SK-N-SH treated with all-trans-retinoic acid at 6 μM for 48 hours (cell line): Measurements from ENCODE around the gene HS1BP3.

Source experiments
- ATAC-seq: fragments of 200-7000 bp; cut with Tn5 transposase; 3 replicates; pipeline ENCODE4 v1.9.1; 2020; ENCODE audit warnings: mild to moderate bottlenecking, moderate library complexity
- ARNTL ChIP-seq: fragments of 450-650 bp; formaldehyde crosslinking; IDR thresholded peaks from 2 replicates; pipeline ENCODE4 v1.5.0; 2020; ENCODE audit warnings: low read depth, mild to moderate bottlenecking, moderate library complexity, borderline replicate concordance
- BACH2 ChIP-seq: fragments of 250-450 bp; sonication (Bioruptor Pico); IDR thresholded peaks from 2 replicates; pipeline ENCODE4 v1.9.0; 2021; ENCODE audit warnings: mild to moderate bottlenecking, borderline replicate concordance
- CSDC2 ChIP-seq: fragments of 250-450 bp; sonication (Bioruptor Pico); IDR thresholded peaks from 2 replicates; pipeline ENCODE4 v1.5.0; 2020; ENCODE audit warnings: mild to moderate bottlenecking, moderate library complexity
- CSRNP3 ChIP-seq: fragments of 250-450 bp; sonication (Bioruptor Pico); IDR thresholded peaks from 2 replicates; pipeline ENCODE4 v1.5.1; 2021; ENCODE audit warnings: mild to moderate bottlenecking, moderate library complexity
- ESRRG ChIP-seq: fragments of 250-450 bp; sonication (Bioruptor Pico); IDR thresholded peaks from 2 replicates; pipeline ENCODE4 v1.6.1; 2021; ENCODE audit warnings: mild to moderate bottlenecking
- GLIS3 ChIP-seq: fragments of 250-450 bp; sonication (Bioruptor Pico); IDR thresholded peaks from 2 replicates; pipeline ENCODE4 v1.5.0; 2020; ENCODE audit warnings: mild to moderate bottlenecking, moderate library complexity
- POU6F1 ChIP-seq: fragments of 250-450 bp; sonication (Bioruptor Pico); IDR thresholded peaks from 2 replicates; pipeline ENCODE4 v1.8.0; 2021; ENCODE audit warnings: low read depth, mild to moderate bottlenecking, moderate library complexity, borderline replicate concordance
- PPARA ChIP-seq: fragments of 250-450 bp; sonication (Bioruptor Pico); IDR thresholded peaks from 2 replicates; pipeline ENCODE4 v1.5.0; 2020; ENCODE audit warnings: mild to moderate bottlenecking, borderline replicate concordance
- RARB ChIP-seq: fragments of 250-450 bp; sonication (Bioruptor Pico); IDR thresholded peaks from 2 replicates; pipeline ENCODE4 v1.8.0; 2021; ENCODE audit warnings: mild to moderate bottlenecking, moderate library complexity
- SNAI2 ChIP-seq: fragments of 250-450 bp; sonication (Bioruptor Pico); IDR thresholded peaks from 2 replicates; pipeline ENCODE4 v1.5.0; 2020; ENCODE audit warnings: mild to moderate bottlenecking, moderate library complexity
- TCF4 ChIP-seq: fragments of 250-450 bp; sonication (Bioruptor Pico); IDR thresholded peaks from 2 replicates; pipeline ENCODE4 v1.8.0; 2021; ENCODE audit warnings: mild to moderate bottlenecking, moderate library complexity, borderline replicate concordance
- TOX ChIP-seq: fragments of 250-450 bp; sonication (Bioruptor Pico); IDR thresholded peaks from 2 replicates; pipeline ENCODE4 v1.8.0; 2021; ENCODE audit warnings: mild to moderate bottlenecking, moderate library complexity, borderline replicate concordance
- TSHZ2 ChIP-seq: fragments of 250-450 bp; sonication (Bioruptor Pico); IDR thresholded peaks from 2 replicates; pipeline ENCODE4 v1.5.0; 2020; ENCODE audit warnings: mild to moderate bottlenecking, moderate library complexity
- ZC3H10 ChIP-seq: fragments of 250-450 bp; sonication (Bioruptor Pico); IDR thresholded peaks from 2 replicates; pipeline ENCODE4 v1.5.1; 2021; ENCODE audit warnings: mild to moderate bottlenecking, moderate library complexity
- ZFP3 ChIP-seq: fragments of 250-450 bp; sonication (Bioruptor Pico); IDR thresholded peaks from 2 replicates; pipeline ENCODE4 v1.5.0; 2020; ENCODE audit warnings: mild to moderate bottlenecking, moderate library complexity
- ZFP30 ChIP-seq: fragments of 450-650 bp; formaldehyde crosslinking; IDR thresholded peaks from 2 replicates; pipeline ENCODE4 v1.5.0; 2022; ENCODE audit warnings: mild to moderate bottlenecking, moderate library complexity
- ZNF565 ChIP-seq: fragments of 450-650 bp; formaldehyde crosslinking; conservative IDR thresholded peaks from 2 replicates; pipeline ENCODE4 v1.5.0; 2020; ENCODE audit warnings: low read depth, mild to moderate bottlenecking, moderate library complexity
- ZNF70 ChIP-seq: fragments of 450-650 bp; formaldehyde crosslinking; IDR thresholded peaks from 2 replicates; pipeline ENCODE4 v1.5.0; 2020; ENCODE audit warnings: mild to moderate bottlenecking, moderate library complexity
- ZNF8 ChIP-seq: fragments of 450-650 bp; formaldehyde crosslinking; IDR thresholded peaks from 2 replicates; pipeline ENCODE4 v1.5.0; 2020; ENCODE audit warnings: mild to moderate bottlenecking, moderate library complexity

Gene HS1BP3

GRCh38 chr2:20692081-20692480 is 41.2 kb upstream of the HS1BP3 start:
- ATAC-seq = no peak
- TF ChIP-seq ZNF8 (CRISPR knock-in tag) = no peak
- no peak for TF ChIP-seq ARNTL (CRISPR knock-in tag)

- no peak for TF ChIP-seq ZNF70
- TF ChIP-seq, all 23 proteins: peak for 0
- no peak for ATAC-seq
Observed at GRCh38 chr2:20691076-20691734, 40.3 kb upstream of the HS1BP3 start.

- no peak for ATAC-seq
Observed at GRCh38 chr2:20689428-20690264, 38.7 kb upstream of the HS1BP3 start.

GRCh38 chr2:20687260-20687832 is 36.4 kb upstream of the HS1BP3 start:
- TF ChIP-seq ESRRG (CRISPR knock-in tag) (no peak), CSRNP3 (CRISPR knock-in tag) (no peak), RARB (CRISPR knock-in tag) (no peak), ZNF565 (CRISPR knock-in tag) (no peak)
- ATAC-seq = no peak

More at GRCh38 chr2:20689428-20690264, 38.7 kb upstream of the HS1BP3 start:
- TF ChIP-seq ZNF565 (CRISPR knock-in tag) (no peak), TCF4 (CRISPR knock-in tag) (no peak), ZC3H10 (no peak), TOX (CRISPR knock-in tag) (no peak), SNAI2 (CRISPR knock-in tag) (no peak), GLIS3 (CRISPR knock-in tag) (no peak), BACH2 (CRISPR knock-in tag) (no peak), ESRRG (CRISPR knock-in tag) (no peak), TSHZ2 (CRISPR knock-in tag) (no peak)

GRCh38 chr2:20684581-20685063 is 33.7 kb upstream of the HS1BP3 start:
- no peak for ATAC-seq
- no peak for TF ChIP-seq ESRRG (CRISPR knock-in tag)
- no peak for TF ChIP-seq ARNTL (CRISPR knock-in tag)
- no peak for TF ChIP-seq SNAI2 (CRISPR knock-in tag)
- TF ChIP-seq CSRNP3 (CRISPR knock-in tag) = no peak
- no peak for TF ChIP-seq POU6F1 (CRISPR knock-in tag)
- no peak for TF ChIP-seq ZFP30
- no peak for TF ChIP-seq ZFP3 (CRISPR knock-in tag)
- TF ChIP-seq ZNF565 (CRISPR knock-in tag) = no peak
- TF ChIP-seq ZNF8 (CRISPR knock-in tag) = no peak
- TF ChIP-seq PPARA (CRISPR knock-in tag) = no peak
- TF ChIP-seq TSHZ2 (CRISPR knock-in tag) = no peak
- no peak for TF ChIP-seq CSDC2 (CRISPR knock-in tag)
